HG03139 (cell line): ENCODE results near the gene NOXO1.

Experiments used
- ATAC-seq: cut with Tn5 transposase; IDR thresholded peaks from one replicate; pipeline ENCODE4 v1.9.1; 2021; ENCODE audit not compliant: unreplicated experiment

The NOXO1 gene

GRCh38 chr16:1981398-1981836 lies at the start of gene NOXO1:
Gene NOXO1 (minus strand): TSS chr16:1981469. CDS start chr16:1981179, 290 bp downstream.
- ATAC-seq, result no peak

GRCh38 chr16:2030036-2030435 lies 48.8 kb upstream of the NOXO1 start:
- no peak for ATAC-seq

- no peak for ATAC-seq
Observed at GRCh38 chr16:2029350-2029749, 48.1 kb upstream of the NOXO1 start.

GRCh38 chr16:2028620-2029220 lies 47.5 kb upstream of the NOXO1 start:
- ATAC-seq, result no peak

- ATAC-seq, result no peak
Observed at GRCh38 chr16:2028146-2028545, 46.9 kb upstream of the NOXO1 start.

DNA sequence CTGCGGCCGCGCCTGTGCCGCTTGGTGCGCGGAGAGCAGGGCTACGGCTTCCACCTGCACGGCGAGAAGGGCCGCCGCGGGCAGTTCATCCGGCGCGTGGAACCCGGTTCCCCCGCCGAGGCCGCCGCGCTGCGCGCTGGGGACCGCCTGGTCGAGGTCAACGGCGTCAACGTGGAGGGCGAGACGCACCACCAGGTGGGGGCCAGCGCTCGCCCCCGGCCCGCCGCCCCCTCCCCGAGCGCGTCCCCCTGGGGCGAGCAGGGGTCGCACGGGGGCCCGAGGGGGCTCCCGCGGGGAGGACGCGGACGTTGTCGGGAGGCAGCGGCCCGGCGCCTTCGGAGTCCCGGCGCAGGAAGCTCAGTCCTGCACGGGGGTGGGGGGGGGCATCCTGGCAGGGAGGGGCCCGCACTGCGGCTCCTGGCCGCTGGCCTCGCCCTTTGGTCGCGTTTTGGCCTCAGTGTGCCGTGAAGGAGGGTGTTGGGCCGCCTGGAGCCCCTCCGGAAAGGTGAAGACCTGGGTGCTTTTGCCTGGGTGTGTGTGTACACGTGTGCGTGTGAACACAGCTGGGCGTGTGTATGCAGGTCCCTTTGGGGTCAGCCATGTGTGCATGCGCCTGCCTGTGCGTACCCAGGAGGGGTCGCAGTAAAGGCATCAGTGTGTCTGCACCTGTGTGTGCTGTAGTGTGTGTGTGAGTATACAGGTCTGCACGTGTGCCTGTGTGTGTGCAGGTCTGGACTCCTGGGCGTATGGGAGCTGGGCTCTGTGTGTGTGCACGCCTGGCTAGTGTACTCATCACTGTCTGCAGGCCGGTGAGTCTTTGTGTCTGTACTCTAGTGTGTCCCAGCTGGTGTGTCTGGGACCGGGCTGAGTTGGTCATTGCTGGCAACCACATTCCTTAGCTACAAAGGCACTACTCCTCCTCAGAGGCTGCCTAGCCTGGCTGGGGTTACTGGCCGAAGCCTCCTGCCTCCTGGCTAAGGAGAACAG lies 46.0 kb upstream of the NOXO1 start:
- no peak for ATAC-seq

DNA sequence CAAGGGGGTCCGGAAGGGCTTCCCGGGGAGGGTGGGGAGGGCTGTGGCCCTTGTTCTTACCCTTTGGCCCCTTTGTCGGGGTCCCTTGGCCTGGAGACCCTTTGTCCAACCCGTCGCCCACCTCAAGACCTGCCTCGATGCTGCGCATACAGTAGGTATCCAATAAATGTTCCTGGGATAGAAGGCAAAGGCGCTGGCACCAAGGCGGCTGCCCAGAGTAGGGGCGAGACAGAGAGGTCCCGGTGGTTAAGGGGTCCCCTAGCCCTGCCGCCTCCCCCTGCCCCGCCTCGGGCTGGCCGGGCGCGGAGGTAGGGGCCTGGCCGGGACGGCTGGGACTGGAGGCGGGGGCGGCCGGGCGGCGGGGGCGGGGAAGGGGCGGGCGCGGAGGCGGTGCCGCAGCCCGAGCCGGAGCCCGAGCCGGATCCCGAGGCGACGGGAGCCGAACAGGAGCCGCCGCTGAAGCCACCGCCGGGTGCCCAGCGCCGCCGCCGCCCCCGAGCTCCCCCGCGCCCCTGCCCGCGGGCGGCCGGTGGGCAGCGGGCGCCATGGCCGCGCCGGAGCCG lies 45.3 kb upstream of the NOXO1 start, which contains the start of gene NHERF2:
Gene NHERF2 (plus strand): TSS at position 442 of the 563 bp plus-strand sequence. CDS start 104 bp downstream, at position 546.
- ATAC-seq, result no peak

DNA sequence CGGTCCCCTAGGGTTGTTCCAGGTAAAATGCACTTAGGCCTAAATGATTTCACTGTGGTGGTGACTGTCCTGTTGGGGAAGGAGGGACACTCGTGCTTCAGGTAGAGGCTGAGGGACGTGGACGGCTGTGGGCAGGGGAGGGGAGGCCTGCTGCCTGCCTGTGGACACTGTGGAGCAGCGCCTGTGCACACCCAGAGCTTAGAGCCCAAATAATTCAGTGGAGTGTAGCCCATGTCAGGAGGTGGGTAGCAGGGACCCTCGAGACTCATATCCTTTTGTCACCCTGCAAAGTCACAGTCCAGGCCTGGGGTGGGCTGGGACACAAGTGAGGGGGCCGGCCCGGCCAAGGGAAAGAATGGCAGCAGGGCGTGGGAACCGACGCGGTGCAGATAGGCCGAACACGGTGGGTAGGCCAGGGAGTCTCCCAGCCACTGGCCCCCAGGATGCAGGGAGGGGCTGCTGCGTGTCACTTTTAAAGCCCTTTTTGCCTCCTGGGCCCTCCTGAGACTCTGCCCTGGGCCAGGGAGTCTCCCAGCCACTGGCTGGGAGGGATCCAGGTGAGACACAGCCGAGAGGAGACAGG lies 44.7 kb upstream of the NOXO1 start:
- no peak for ATAC-seq

GRCh38 chr16:2025251-2025650 lies 44.0 kb upstream of the NOXO1 start:
- no peak for ATAC-seq

GRCh38 chr16:2024032-2024420 lies 42.8 kb upstream of the NOXO1 start:
- no peak for ATAC-seq

GRCh38 chr16:2023092-2024031 lies 42.1 kb upstream of the NOXO1 start:
- ATAC-seq, result peak; percentile 57

DNA sequence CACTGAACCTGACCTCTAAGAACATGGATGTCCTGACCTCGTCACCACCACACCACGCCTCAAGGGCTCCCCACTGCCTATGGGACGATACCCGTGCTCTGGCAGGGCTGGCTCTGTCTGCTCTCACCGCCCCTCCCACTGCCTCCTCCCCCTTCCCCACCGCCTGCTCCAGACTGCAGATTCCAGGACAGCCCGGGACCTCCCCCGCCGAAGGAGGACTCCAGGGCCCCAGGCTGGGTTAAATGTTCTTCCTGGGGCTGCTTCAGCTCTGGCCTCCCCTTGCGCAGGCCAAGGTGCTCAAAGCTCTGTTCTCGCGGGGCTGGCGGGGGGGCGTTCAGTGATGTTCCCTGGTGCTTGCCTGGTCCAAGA lies 41.4 kb upstream of the NOXO1 start:
- peak; percentile 31 for ATAC-seq

- no peak for ATAC-seq
Observed at GRCh38 chr16:2019921-2020831, 38.9 kb upstream of the NOXO1 start.

DNA sequence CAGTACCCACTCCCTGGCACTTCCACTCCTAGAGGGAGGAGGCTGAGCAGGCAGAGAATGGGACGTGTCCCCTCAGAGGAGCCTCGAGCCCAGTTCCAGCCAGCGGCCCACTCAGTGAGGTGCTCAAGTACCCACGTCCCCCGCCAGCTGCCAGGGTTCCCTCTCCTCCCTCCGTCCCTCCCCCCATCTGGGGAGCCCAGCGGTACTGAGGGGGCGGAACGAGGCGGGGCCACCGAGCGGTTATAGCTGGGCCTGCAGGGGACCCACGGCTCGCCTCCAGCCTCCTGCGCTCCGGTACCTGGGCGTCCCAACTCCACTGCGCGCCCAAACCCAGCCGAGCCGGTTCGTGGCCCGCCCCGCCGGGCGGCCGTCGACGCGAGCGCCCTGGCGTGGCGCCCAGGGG lies 38.2 kb upstream of the NOXO1 start, which contains the start of gene NPW:
Gene NPW (plus strand): TSS at position 268 of the 403 bp plus-strand sequence.
- no peak for ATAC-seq

GRCh38 chr16:2016407-2016922 lies 35.2 kb upstream of the NOXO1 start:
- no peak for ATAC-seq

GRCh38 chr16:2015947-2016208 lies 34.6 kb upstream of the NOXO1 start:
- no peak for ATAC-seq

DNA sequence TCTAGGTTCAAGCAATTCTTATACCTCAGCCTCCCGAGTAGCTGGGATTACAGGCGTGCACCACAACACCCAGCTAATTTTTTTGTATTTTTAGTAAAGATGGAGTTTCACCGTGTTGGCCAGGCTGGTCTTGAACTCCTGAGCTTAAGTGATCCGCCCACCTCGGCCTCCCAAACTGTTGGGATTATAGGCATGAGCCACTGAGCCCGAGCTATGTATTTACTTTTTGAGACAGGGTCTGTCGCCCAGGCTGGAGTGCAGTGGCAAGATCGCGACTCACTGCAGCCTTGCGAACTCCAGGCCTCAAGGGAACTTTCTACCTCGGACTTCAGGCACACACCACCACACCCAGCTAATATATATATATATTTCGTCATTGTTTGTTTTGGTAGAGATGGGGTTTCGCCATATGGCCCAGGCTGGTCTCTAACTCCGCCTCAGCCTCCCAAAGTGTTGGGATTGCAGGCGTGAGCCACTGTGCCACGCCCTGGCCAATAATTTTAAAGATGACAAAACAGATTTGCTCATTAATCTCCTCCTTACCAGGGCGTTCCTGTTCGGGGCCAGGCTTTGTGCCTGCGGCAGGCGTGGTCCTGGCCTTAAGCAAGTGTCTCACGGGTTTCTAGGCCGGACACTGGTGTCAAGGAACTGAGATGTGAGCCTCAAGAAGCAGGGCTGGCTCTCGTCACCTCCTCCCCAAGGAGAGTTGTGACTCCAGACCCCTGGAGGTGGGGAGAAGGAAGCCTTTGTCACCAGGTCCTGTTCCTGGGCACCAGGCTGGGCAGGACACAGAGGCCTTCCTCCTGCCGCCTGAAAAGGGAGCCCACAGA lies 34.1 kb upstream of the NOXO1 start:
- no peak for ATAC-seq

- no peak for ATAC-seq
Observed at GRCh38 chr16:2013527-2013926, 32.3 kb upstream of the NOXO1 start.
